Left renal pelvis (tissue), 4 donors: Measurements from ENCODE around the gene FAM227B. TPM values are rescaled to one million over a fixed set of nuclear protein-coding genes. Genes with fewer than 3 reads are reported as not detected.
"Not testable (repeated sequence)": the region's sequence is repeated elsewhere in the genome, so short reads cannot be mapped to it uniquely, and the experiment has no call there.

Source experiments
- DNase-seq, 4 donors: peaks; one replicate each; pipeline ENCODE4 v3.0.0-alpha.2; 2013; ENCODE audit warnings: low read depth in 4 of 4, low spot score in 3 of 4
- polyA plus RNA-seq, 4 donors: library from polyadenylated mRNA; unstranded; fragments of 120-200 nt; gene quantifications; one replicate each; pipeline ENCODE4 v1.2.1, GENCODE V29; 2013; ENCODE audit not compliant: insufficient read length in 4 of 4

Gene FAM227B
- polyA plus RNA-seq, 4 donors = 8.7 to 22.3 (median 18.4) TPM

- DNase-seq = not testable (repeated sequence)
Observed at GRCh38 chr15:49402515-49403296, 217.9 kb downstream of the FAM227B start.

- DNase-seq = no peak
Observed at GRCh38 chr15:49387471-49387870, 233.1 kb downstream of the FAM227B start.

GRCh38 chr15:49383266-49383665 is 237.4 kb downstream of the FAM227B start:
- DNase-seq = no peak

DNA sequence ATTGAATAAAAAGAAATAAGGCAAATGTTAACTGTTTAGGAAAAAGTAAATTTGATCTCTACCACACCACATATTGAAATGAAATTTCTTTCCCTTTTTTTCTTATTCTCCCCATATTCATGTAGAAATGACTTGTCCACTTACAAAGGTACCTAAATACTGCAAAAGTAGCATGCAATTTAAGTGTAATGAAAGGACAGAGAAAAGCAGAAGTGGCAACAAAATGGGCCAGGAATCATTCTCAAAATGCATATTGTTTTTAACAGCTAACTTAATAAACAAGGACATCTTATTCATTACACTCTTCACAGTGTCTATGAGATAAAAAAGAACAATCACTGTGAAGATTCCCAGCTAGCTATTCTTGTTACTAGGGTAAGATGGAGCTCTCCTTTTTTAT is 238.2 kb downstream of the FAM227B start:
- no peak for DNase-seq

- no peak for DNase-seq
Observed at GRCh38 chr15:49380912-49381311, 239.7 kb downstream of the FAM227B start.

- no peak for DNase-seq
Observed at GRCh38 chr15:49379996-49380395, 240.6 kb downstream of the FAM227B start.

- no peak for DNase-seq
Observed at GRCh38 chr15:49372366-49372765, 248.3 kb downstream of the FAM227B start.

DNA sequence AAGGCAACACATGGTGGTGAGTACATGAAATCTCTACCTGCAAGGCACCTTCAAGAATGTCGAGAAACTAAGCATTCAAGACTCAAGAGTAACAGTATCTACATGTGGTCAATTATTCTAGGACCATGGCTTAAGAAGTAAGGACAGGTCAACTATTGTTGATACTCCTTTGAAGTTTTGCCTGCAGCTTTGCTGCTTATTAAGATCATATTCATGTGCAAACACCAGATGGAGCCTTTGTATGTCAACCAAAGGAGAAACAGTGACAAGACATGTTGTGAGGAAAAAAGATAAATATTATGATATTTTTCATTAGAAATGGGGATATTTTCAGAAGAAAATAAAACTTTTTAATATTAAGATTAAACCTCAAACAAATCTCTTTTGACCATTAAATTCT is 249.8 kb downstream of the FAM227B start:
- DNase-seq = no peak

GRCh38 chr15:49366496-49366895 is 254.1 kb downstream of the FAM227B start:
- DNase-seq = no peak

GRCh38 chr15:49361370-49361769 is 259.2 kb downstream of the FAM227B start:
- no peak for DNase-seq

- not testable (repeated sequence) for DNase-seq
Observed at GRCh38 chr15:49354439-49354838, 266.2 kb downstream of the FAM227B start.

- no peak for DNase-seq
Observed at GRCh38 chr15:49343546-49343945, 277.1 kb downstream of the FAM227B start.

DNA sequence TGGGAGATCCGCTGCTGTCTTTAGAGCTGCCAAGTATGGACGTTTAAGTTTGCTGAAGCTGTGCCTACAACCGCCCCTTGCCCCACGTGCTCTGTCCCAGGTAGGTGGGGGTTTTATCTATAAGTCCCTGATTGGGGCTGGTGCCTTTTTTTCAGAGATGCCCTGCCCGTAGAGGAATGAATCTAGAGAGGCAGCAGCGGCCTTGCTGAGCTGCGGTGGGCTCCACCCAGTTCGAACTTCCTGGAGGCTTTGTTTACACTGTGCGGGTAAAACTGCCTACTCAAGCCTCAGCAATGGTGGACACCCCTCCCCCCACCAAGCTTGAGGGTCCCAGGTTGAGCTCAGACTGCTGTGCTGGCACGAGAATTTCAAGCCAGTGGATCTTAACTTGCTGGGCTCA is 281.0 kb downstream of the FAM227B start:
- DNase-seq = no peak

GRCh38 chr15:49331951-49332350 is 288.7 kb downstream of the FAM227B start:
- no peak for DNase-seq

DNA sequence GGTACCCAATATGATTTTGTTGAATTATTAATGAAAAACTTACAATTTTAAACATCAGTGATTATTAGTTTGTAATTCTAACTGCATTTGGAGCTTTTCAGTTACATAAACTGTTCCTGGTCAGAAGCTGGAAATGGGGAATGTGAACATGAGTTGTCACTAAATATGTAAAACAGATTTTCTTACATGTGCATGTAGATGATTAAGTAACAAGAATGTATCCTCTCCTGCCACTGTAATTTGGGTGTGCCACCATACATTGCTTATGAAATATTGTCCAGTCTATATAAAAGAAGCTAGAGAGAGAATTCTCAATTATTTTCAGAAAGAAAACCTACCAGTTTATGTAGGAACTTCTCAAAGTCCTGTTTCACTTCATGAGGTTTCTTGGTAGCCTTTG is 289.2 kb downstream of the FAM227B start:
- DNase-seq = no peak

- no peak for DNase-seq
Observed at GRCh38 chr15:49330166-49330565, 290.5 kb downstream of the FAM227B start.

- no peak for DNase-seq
Observed at GRCh38 chr15:49328941-49329340, 291.7 kb downstream of the FAM227B start.

GRCh38 chr15:49327927-49328326 is 292.7 kb downstream of the FAM227B start:
- DNase-seq = no peak

- DNase-seq = no peak
Observed at GRCh38 chr15:49323207-49323606, 297.4 kb downstream of the FAM227B start.

DNA sequence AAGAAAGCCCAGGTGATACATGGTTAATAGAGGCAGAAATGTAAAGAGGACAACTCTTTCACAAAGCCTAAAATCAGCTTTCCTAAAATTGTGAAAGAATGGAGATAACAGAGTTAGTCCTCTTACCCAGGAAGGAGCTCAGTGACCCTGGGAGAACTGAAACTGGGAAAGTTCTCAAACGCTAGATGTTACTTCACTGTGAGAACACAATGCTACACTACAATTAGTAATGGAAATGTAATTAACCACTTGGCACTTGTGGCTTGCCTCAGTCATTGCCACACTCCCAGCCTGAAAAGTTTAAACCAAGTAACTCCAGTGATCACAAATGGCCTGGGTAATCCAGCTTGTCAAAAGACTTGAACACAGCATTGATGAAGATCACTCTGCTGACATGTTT is 300.3 kb downstream of the FAM227B start:
- no peak for DNase-seq

DNA sequence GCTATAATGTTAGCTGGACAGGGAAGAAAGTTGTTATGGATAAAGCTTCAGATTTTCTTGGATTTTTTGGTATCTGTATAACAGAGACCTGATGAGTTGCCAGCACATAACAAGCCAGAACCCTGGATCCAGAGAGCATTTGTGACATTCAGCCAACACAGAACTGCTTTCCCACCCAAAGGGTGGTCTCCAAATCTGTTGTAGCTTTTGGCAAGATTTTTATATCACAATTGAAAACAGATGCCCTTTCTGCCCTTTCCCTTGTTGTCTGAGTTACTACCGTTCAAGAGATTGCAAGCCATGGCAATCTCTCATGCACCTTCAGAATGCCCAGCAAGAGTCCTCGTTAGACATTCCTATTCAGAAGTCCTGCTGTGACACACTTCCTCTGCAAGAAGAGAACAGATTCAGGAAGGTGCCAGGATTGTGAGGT is 305.2 kb downstream of the FAM227B start:
- no peak for DNase-seq

DNA sequence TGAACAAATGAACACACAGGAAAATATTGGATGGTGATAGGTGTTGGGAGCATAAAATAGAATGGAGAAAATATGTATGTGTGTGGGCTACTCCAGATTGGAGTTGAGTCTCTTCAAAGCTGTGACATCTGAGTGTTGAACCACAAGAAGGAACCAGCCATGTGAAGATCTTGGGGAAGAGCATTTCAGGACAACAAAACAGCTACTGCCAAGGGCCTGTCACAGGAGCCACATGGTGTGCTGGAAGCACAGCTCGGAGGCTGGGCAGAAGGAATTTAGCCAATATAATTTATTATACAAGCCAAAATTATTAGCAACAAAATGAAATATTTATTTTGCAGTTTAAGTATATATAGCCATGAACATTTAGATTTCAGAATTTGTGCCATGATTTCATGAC is 305.9 kb downstream of the FAM227B start:
- DNase-seq = no peak

DNA sequence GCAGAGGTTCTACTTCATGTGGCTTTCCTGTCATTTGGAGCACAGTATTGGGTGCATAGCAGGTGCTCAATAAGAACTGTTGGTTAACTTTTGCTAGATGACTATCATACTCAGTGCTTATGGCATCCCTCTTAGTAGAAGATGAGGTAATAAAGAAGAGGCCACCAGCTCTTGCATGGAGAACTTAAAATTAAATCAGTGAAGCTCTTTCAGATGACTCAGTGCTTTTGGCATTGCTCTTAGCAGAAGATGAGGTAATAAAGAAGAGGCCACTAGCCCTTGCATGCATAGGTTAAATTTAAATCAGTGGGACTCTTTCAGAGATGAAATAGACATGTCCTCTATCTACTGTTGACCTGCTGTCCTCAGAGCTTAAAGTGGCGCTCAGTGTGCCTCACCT is 307.0 kb downstream of the FAM227B start:
- no peak for DNase-seq
